Measurements from ENCODE around the gene SSBP3.
"Not testable (repeated sequence)": the region's sequence is repeated elsewhere in the genome, so short reads cannot be mapped to it uniquely, and the experiment has no call there.

Gene SSBP3

GRCh38 chr1:54244655-54245054 lies 161.5 kb downstream of the SSBP3 start:
- DNase-seq (ENCODE audit: low read depth in 2 of 2), result no peak

DNA sequence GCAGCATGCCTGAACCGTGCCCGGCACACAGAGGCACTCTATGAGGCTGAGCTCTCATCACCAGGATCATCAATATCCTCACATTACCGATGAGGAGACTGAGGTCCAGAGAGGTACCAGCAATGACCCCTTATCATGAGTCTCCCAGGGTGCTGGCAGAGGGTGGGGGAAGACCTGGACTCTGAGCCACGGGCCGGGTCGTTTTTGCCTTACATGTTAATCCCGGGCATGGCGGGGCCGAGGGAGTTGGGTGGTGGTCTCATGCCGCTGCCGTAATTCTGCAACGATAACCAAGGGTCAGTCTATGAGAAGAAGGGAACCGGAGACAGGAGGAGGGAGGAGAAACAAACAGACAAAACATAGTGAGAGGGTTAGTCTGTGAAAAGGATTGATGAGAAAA lies 163.2 kb downstream of the SSBP3 start:
- DNase-seq (ENCODE audit: low read depth in 2 of 2), result no peak

DNA sequence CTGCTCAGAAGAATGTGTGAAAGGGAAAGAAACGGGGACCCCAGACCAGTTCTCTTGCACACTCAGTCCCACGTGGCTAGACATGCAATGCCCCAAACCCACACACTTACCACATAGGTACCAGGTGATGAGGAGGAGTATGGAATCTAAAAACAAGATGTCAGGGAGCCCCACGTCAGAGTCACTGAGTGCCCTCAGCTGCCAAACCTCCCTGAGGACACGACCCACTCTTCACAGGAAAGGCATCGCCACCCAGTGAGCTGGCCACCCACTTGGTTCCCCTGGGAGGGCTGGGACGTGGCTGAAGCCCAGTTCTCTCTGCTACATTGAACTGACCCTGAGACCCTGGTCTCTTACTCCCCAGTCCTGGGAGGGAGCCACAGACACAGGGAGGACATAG lies 164.8 kb downstream of the SSBP3 start:
- no peak for DNase-seq (ENCODE audit: low read depth in 2 of 2)

- DNase-seq (ENCODE audit: low read depth in 2 of 2), result no peak
Observed at GRCh38 chr1:54240741-54241335, 165.4 kb downstream of the SSBP3 start.

GRCh38 chr1:54239631-54240031 lies 166.6 kb downstream of the SSBP3 start:
- DNase-seq (ENCODE audit: low read depth in 2 of 2), result peak; percentile 15 to 20

DNA sequence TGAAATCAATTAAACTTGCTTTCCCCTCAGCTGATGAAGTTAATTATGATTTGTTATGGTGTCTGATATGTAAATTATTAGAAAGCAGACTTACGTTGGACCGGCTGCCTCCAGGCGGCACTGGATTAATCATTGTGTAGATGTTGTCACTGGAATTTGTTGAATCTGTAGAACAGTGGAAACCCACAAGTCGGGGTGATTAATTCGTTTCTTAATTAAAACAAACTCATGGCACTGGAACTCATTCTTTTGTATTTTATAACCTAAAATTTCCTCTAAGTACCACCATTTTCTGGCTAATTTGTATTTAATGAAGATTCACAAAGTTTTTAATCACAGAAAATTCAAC lies 167.2 kb downstream of the SSBP3 start:
- peak; percentile 23 to 28 for DNase-seq (ENCODE audit: low read depth in 2 of 2)

DNA sequence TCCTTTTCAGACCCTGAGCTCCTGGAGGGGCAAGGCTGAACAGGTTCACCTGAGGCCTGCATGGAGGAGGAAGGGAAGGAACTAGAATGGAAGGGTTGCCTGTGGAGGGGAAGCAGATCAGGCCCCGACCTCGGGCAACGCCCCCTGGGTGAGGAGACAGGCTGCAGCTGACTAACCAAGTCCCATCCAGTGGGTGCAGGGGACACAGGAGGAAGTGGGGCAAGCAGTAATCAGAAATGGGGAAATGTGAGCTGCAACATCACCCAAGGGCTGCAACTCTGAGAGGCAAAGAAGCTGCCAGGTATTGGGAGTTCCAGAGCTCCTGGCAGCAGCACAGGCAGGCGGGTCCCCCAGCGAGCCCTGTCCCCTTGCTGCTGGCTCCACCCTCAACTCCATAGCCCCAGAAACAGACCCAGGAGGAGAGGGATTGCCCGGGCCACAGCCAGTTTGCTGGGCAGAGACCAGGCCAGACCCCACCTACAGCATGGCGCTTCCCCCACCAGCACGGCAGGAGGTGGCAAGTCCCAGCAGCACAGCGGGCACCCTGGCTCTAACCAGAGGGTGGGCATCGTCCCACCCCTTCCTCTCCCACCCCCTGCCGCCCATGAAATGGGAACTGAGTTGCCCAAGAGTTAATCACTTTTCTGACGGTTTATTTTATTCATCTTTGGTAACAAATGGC lies 167.7 kb downstream of the SSBP3 start:
- DNase-seq (ENCODE audit: low read depth in 2 of 2), result no peak

DNA sequence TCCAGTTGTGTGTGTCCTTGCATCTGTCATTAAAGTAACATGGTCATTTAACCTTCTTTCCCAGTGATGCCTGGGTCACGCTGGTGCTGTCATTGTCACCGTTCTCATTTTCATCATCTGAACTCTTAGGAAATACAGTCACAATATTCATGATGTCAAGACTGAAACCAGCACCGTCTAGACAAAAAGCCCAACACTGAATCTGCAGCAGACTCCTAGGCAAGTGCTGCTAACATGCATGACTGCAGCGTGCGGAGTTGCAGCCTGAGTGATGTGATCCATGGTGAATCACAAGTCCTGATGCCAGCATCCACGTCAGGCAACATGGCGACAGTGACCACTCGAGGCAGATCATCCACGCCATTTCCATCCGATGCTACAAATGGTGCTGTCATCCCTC lies 168.6 kb downstream of the SSBP3 start:
- DNase-seq (ENCODE audit: low read depth in 2 of 2), result no peak

DNA sequence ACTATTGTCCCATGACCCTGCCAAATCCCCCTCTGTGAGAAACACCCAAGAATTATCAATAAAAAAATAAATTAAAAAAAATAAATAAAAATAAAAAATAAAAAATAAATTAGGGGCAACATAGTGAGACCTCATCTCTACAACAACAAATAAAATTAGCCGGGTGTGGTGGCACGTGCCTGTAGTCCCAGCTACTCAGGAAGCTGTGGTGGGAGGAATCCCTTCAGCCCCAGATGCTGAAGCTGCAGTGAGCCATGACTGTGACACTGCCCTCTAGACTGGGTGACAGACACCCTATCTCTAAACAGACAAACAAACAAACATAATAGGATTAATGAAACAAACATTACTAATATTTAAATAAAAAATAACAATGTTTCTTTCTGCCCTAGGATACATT lies 171.9 kb downstream of the SSBP3 start:
- no peak for DNase-seq (ENCODE audit: low read depth in 2 of 2)

DNA sequence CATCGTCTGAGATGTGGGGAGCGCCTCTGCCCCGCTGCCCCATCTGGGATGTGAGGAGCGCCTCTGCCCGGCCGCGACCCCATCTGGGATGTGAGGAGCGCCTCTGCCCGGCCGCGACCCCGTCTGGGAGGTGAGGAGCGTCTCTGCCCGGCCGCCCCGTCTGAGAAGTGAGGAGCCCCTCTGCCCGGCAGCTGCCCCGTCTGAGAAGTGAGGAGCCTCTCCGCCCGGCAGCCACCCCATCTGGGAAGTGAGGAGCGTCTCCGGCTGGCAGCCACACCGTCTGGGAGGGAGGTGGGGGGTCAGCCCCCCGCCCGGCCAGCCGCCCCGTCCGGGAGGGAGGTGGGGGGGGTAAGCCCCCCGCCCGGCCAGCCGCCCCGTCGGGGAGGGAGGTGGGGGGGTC lies 173.0 kb downstream of the SSBP3 start:
- not testable (repeated sequence) for DNase-seq (ENCODE audit: low read depth in 2 of 2)

GRCh38 chr1:54230507-54231339 lies 175.5 kb downstream of the SSBP3 start:
- no peak for DNase-seq (ENCODE audit: low read depth in 2 of 2)

DNA sequence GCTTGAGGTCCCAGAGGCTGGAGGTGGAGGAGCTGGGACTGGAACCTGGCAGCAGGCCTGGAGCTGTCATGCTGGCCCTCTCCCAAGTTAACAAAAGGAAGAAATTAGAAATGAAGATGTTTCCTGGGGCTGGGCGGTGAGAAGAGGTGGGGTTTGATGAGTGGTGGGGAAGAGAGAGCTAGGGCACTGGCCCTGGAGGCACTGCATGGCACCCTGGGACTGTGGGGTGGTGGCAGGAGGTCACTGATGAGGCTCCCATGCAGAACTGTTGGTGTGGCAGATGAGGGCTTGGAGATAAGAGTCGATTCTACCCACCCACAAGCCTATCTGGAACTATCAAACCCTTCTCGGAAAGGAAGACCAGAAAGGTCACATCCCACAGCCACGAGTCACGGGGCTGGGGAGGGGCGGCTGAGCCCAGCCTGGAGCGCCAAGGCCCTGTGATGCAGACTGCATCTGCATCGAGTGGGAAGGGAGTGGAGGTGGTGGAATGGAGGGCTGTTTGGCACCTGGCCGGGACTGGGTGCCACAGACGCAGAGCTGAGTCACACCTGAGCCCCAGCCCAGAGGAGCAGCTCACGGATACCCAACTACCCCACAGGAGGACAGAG lies 176.8 kb downstream of the SSBP3 start:
- peak; percentile 48 to 56 for DNase-seq (ENCODE audit: low read depth in 2 of 2)

DNA sequence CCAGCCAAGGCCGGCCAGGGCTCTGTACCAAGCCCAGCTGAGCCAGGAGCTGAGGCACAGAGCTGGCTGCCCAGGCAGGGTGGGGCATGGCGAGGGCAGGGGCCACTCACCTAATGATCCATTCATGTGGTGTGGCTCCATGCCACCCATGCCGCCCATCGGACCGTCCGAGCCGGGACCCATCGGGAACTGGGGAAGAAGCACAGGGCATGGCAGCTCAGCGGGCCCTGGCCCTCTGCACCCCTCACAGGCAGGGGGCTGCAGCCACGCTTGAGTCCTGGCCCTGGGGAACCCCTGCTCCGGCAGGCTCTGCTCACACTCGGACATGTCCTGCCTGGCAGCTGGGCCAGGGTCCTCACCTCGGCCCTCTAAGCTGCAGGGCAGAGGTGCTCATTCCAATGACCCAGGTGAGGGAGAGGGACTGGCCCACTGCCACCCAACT lies 177.5 kb downstream of the SSBP3 start:
- no peak for DNase-seq (ENCODE audit: low read depth in 2 of 2)

- DNase-seq (ENCODE audit: low read depth in 2 of 2), result no peak
Observed at GRCh38 chr1:54227891-54228310, 178.3 kb downstream of the SSBP3 start.

DNA sequence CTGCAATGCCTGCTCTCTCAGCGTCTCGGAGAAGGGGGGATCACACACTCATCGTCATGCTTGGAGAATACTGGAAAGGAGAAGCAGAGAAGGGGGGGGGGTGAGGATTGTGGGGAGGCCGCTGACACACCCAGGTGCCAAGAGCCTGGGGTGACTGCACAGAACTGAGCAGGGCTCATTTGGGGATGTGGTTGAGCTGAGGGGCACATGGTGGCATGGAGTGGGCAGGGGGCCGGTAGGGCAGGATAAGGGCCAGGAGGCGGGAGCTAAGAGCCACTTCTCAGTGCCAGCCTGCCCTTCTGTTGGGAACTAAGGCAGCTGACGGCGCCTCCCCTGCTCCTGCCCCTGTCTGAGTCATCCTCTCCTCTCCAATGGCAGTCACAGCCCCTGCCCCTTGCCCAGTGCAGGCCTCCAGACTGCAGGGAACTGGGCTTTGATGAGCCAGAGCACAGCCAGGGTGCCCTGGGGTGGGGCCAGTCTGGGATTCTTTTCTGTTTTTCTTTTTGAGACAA lies 179.0 kb downstream of the SSBP3 start:
- DNase-seq (ENCODE audit: low read depth in 2 of 2), result no peak

DNA sequence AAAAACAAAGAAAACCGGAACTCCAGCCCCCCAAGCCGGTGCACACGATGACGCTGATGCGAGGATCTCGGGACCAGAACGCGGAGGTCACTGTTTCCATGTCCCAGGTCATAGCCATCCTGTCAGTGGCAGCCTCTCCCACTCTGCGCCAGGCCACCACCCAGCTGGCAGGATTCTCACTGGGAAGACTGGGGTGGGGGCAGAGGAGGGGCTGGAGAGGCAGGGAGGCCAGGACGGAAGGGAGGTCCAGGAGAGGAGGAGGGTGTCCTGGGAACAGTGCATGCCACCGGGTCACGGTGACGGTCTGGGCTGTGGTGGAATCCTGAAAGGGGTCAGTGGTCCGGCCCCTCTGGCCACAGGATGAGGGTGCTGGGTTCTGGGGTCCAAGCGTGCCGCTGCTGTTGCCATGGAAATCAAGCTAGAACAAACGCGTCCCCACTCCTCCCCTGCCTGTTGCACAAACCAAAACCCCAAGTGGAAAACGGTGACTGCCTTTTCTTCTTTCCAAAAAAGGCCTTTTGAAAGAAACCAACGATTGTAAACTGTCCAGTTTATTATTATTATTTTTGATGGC lies 180.1 kb downstream of the SSBP3 start:
- DNase-seq (ENCODE audit: low read depth in 2 of 2), result no peak

GRCh38 chr1:54225378-54225777 lies 180.8 kb downstream of the SSBP3 start:
- no peak for DNase-seq (ENCODE audit: low read depth in 2 of 2)

- no peak for DNase-seq (ENCODE audit: low read depth in 2 of 2)
Observed at GRCh38 chr1:54224233-54224632, 182.0 kb downstream of the SSBP3 start.

GRCh38 chr1:54223441-54224202 lies 182.6 kb downstream of the SSBP3 start:
- DNase-seq (ENCODE audit: low read depth in 2 of 2), result no peak

DNA sequence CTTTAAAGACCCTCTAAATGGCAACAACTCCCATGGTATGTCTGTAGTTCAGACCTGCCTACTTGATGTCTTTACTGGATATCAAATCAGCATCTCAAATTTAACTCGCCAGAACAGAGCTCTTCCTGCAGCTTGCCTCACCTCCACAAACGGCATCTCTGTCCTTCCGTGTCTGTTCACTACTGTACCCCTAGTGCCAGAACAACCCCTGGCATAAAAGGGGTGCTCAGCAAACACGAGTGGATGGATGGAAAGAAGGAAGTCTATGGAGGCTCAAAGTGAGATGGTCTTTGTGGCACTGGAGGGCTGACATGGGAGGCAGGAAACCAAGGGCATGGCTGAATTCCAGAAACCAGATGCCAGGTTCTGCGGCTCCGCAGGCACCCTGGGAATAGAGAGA lies 183.5 kb downstream of the SSBP3 start:
- no peak for DNase-seq (ENCODE audit: low read depth in 2 of 2)

DNA sequence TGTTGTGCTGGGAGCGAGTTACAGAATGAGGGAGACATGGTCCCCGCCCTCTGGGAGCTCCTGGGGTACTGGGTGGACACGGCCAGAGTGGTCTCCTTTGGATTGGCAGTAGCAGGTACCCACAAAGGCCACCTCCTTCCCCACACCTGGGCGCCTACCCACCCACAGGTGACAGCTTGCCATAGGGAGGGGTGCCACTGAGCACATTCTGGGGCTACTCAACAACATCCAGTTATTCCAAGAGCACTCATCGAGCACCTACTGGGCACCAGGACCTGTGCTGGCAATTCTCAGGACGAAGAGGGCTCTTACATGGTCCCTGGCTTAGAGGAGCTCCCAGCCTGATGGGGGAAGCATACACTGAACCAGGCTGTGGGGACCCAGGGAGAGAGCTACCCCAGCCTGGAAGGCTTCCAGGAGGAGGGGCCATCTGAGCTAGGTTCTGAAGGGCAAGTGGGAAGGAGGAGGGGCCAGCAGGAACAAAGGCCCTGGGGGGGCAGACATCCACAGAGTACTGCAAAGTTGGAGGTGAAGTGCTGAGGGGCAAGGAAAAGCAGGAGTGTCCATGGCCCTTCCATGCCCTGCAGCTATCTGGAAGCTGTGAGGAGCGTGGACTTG lies 184.2 kb downstream of the SSBP3 start:
- no peak for DNase-seq (ENCODE audit: low read depth in 2 of 2)

Data from fibroblast of skin of left quadriceps (primary cell).